ENCODE results near the gene EXOC3L1. TPM values are rescaled to one million over a fixed set of nuclear protein-coding genes. Genes with fewer than 3 reads are reported as not detected.

The EXOC3L1 gene
- total and polyA plus RNA-seq, 2 of the 13 experiments (the other 11 are each of a cell fraction or from before 2014, with no cell fraction given): 0.12 TPM; not detected in 1

GRCh38 chr16:67191995-67192681 lies 2.2 kb upstream of the EXOC3L1 start, which contains the start of gene E2F4 (continued):
- TF ChIP-seq HIC2 (CRISPR knock-in tag; IDR thresholded peaks at IDR 0.05; ENCODE audit: low read depth) (peak; percentile 21; the same call in 1 of the 2 replicates), SATB2 (CRISPR knock-in tag; IDR thresholded peaks at IDR 0.05) (0 out of 2 replicates have a peak, but pooled peaks have one; percentile 26), ZNF441 (CRISPR knock-in tag; IDR thresholded peaks at IDR 0.05; ENCODE audit: borderline replicate concordance) (peak; percentile 87), RXRB (CRISPR knock-in tag; IDR thresholded peaks at IDR 0.05; ENCODE audit: borderline replicate concordance) (peak; percentile 55), RERE (CRISPR knock-in tag; IDR thresholded peaks at IDR 0.05; ENCODE audit: low read depth) (no peak), HINFP (CRISPR knock-in tag; IDR thresholded peaks at IDR 0.05; ENCODE audit: low read depth) (peak; percentile 55; the same call in 1 of the 2 replicates), ZNF687 (CRISPR knock-in tag; IDR thresholded peaks at IDR 0.05) (peak; percentile 84), ZXDC (CRISPR knock-in tag; IDR thresholded peaks at IDR 0.05) (0 out of 2 replicates have a peak, but pooled peaks have one; percentile 17), ZNF839 (CRISPR knock-in tag; IDR thresholded peaks at IDR 0.05; ENCODE audit: borderline replicate concordance) (no peak)

Data from HepG2 (cell line).